Common myeloid progenitor, CD34-positive (primary cell): Measurements from ENCODE around the gene MCFD2.

Experiments
- CTCF ChIA-PET: fragments of 350-600 bp; sonication (Branson Sonifier 250); formaldehyde crosslinking; loops from one replicate; lab custom pipeline; 2021; ENCODE audit warnings: antibody characterized with exemption; lab: Charles Lee
- POLR2A ChIA-PET: fragments of 350-600 bp; sonication (Branson Sonifier 250); formaldehyde crosslinking; loops from one replicate; lab custom pipeline; 2021; ENCODE audit warnings: antibody characterized with exemption; lab: Charles Lee
- DNase-seq, 3 donors: peaks; one replicate each; pipeline versions ENCODE4 v3.0.0 to v3.0.0-alpha.2; 2013
- H3K27ac ChIP-seq, 2 experiments: 1 replicate in 1 of 2; 2 replicates in 1 of 2; pipeline ENCODE4 v1.7.0; 2013; ENCODE audit warnings: inconsistent platforms in 2 of 2, low read length in 2 of 2, mild to moderate bottlenecking in 2 of 2, low read depth in 1 of 2, moderate library complexity in 1 of 2; ENCODE audit not compliant: severe bottlenecking in 2 of 2, insufficient read depth in 1 of 2, poor library complexity in 1 of 2
- H3K27me3 ChIP-seq, 5 experiments: replicated peaks in 2 of 5; 1 replicate in 3 of 5; 2 replicates in 2 of 5; pipeline versions ENCODE4 v1.6.1 to v1.7.0; 2013; ENCODE audit warnings: low read length in 4 of 5, mild to moderate bottlenecking in 2 of 5, moderate library complexity in 2 of 5, inconsistent platforms in 1 of 5; ENCODE audit not compliant: insufficient read depth in 5 of 5, control insufficient read depth in 4 of 5
- H3K36me3 ChIP-seq, 4 experiments: 1 replicate in 2 of 4; 2 replicates in 2 of 4; pipeline versions ENCODE4 v1.6.1 to v1.7.0; 2013; ENCODE audit warnings: low read length in 3 of 4, control low read depth in 1 of 4, mild to moderate bottlenecking in 1 of 4; ENCODE audit not compliant: control insufficient read depth in 4 of 4, insufficient read depth in 4 of 4
- H3K4me1 ChIP-seq, 4 experiments: 1 replicate in 3 of 4; 2 replicates in 1 of 4; pipeline versions ENCODE4 v1.6.1 to v1.7.1; 2013; ENCODE audit warnings: low read length in 3 of 4, mild to moderate bottlenecking in 3 of 4, control low read depth in 1 of 4, inconsistent platforms in 1 of 4, moderate library complexity in 1 of 4; ENCODE audit not compliant: control insufficient read depth in 4 of 4, insufficient read depth in 4 of 4; ENCODE audit errors: control extremely low read depth in 1 of 4
- H3K4me3 ChIP-seq, 7 experiments: 1 replicate in 4 of 7; 2 replicates in 3 of 7; pipeline versions ENCODE4 v1.5.1 to v1.7.0; 2013; ENCODE audit warnings: mild to moderate bottlenecking in 7 of 7, low read length in 6 of 7, moderate library complexity in 6 of 7, inconsistent platforms in 2 of 7, low read depth in 2 of 7, control low read depth in 1 of 7; ENCODE audit not compliant: insufficient read depth in 4 of 7, control insufficient read depth in 1 of 7; ENCODE audit errors: extremely low read depth in 1 of 7
- H3K9me3 ChIP-seq, 5 experiments: 1 replicate in 4 of 5; 2 replicates in 1 of 5; pipeline versions ENCODE4 v1.6.1 to v1.7.1; 2013; ENCODE audit warnings: low read length in 4 of 5, mild to moderate bottlenecking in 2 of 5, inconsistent platforms in 1 of 5, low read depth in 1 of 5, moderate library complexity in 1 of 5; ENCODE audit not compliant: control insufficient read depth in 4 of 5, insufficient read depth in 2 of 5; ENCODE audit errors: control extremely low read depth in 1 of 5
- WGBS: methylation state at CpG from one replicate; pipeline ENCODE4 v1.1.5; 2013; ENCODE audit not compliant: insufficient coverage; 5-methylcytosine and 5-hydroxymethylcytosine counted together

Gene MCFD2

GRCh38 chr2:46859482-46859881, 56.1 kb downstream of the MCFD2 start:
- Histone ChIP-seq H3K27ac (no peak overlapping the region), H3K4me3 (no peak overlapping the region), H3K36me3 (no peaks in the 10 kb centered on the region), H3K9me3 (peaks cover 0 to 5% (median 2%) of the 10 kb centered on the region in 5 experiments), H3K4me1 (peaks cover 0 to 3% (median 0%) of the 10 kb centered on the region in 4 experiments), H3K27me3 (no peaks in the 10 kb centered on the region)
- ChIA-PET CTCF (interaction anchor here (1.3 kb wide), 1 partner anchor 13 kb away, joined by 3 read pairs; no protein-coding TSS in a partner anchor), POLR2A (no interaction called here)
- no peak for DNase-seq
- WGBS: 96% methylated on average over 9 of the region's 9 CpGs

- no peak overlapping the region for H3K27ac ChIP-seq
- H3K4me1 ChIP-seq: peaks cover 0 to 3% (median 0%) of the 10 kb centered on the region in 4 experiments
Measured at GRCh38 chr2:46858702-46859090, 56.9 kb downstream of the MCFD2 start.

GRCh38 chr2:46857871-46858701, 57.5 kb downstream of the MCFD2 start:
- no peaks in the 10 kb centered on the region for H3K9me3 ChIP-seq
- H3K27ac ChIP-seq: no peak overlapping the region
- ChIA-PET POLR2A (no interaction called here), CTCF (interaction anchor here (0.5 to 1.4 kb wide), 4 partner anchors 9 to 795 kb away, joined by 3 to 5 read pairs (median 4); no protein-coding TSS in a partner anchor)
- H3K36me3 ChIP-seq: no peaks in the 10 kb centered on the region
- no peaks in the 10 kb centered on the region for H3K4me1 ChIP-seq
- no peak overlapping the region for H3K4me3 ChIP-seq
- WGBS: 97% methylated on average over 12 of the region's 13 CpGs
- DNase-seq: no peak
- no peaks in the 10 kb centered on the region for H3K27me3 ChIP-seq

More at GRCh38 chr2:46858702-46859090, 56.9 kb downstream of the MCFD2 start:
- WGBS: 100% methylated on average over 1 of the region's 4 CpGs
- Histone ChIP-seq H3K27me3 (no peaks in the 10 kb centered on the region), H3K36me3 (no peaks in the 10 kb centered on the region), H3K9me3 (no peaks in the 10 kb centered on the region), H3K4me3 (no peak overlapping the region)
- POLR2A ChIA-PET: no interaction called here
- CTCF ChIA-PET: interaction anchor here (0.5 to 1.3 kb wide), 2 partner anchors 14 to 795 kb away, joined by 3 to 4 read pairs; no protein-coding TSS in a partner anchor
- no peak for DNase-seq

DNA sequence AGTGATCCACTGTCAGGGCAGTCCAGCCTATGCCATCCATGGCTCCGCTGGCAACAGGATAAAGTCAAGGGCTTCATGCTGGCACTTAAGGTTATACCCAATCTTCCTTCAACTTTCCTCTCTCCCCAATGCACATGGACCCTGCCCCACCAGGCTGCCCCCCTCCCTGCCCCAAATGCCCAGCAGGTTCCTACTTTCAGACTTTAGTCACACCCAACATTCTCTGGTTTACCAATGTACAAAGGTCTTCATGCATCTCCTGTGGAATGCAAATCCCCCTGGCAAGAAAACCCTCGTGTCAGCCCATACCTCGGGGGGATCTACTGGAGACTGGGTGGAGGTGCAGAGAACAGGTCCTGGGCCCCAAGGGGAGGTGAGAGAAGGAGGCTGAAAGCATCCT, 59.3 kb downstream of the MCFD2 start:
- DNase-seq: no peak
- peaks cover 0 to 2% (median 0%) of the 10 kb centered on the region in 4 experiments for H3K4me1 ChIP-seq
- H3K27ac ChIP-seq: no peak overlapping the region
- no peak overlapping the region for H3K4me3 ChIP-seq
- POLR2A ChIA-PET: no interaction called here
- H3K36me3 ChIP-seq: no peaks in the 10 kb centered on the region
- CTCF ChIA-PET: no interaction called here
- WGBS: 95% methylated on average over 3 of the region's 3 CpGs
- no peaks in the 10 kb centered on the region for H3K9me3 ChIP-seq
- H3K27me3 ChIP-seq: no peaks in the 10 kb centered on the region

GRCh38 chr2:46855805-46856204, 59.8 kb downstream of the MCFD2 start:
- no peaks in the 10 kb centered on the region for H3K9me3 ChIP-seq
- ChIA-PET CTCF (interaction anchor here (0.6 kb wide), 1 partner anchor 222 kb away, joined by 3 read pairs; no protein-coding TSS in a partner anchor), POLR2A (no interaction called here)
- no peaks in the 10 kb centered on the region for H3K36me3 ChIP-seq
- WGBS: no CpG with 5 or more reads among the region's 1 CpG
- no peak overlapping the region for H3K4me3 ChIP-seq
- H3K27ac ChIP-seq: no peak overlapping the region
- no peak for DNase-seq
- peaks cover 0 to 2% (median 0%) of the 10 kb centered on the region in 4 experiments for H3K4me1 ChIP-seq
- no peaks in the 10 kb centered on the region for H3K27me3 ChIP-seq

GRCh38 chr2:46854260-46854659, 61.3 kb downstream of the MCFD2 start:
- 51% methylated on average over 3 of the region's 3 CpGs for WGBS
- Histone ChIP-seq H3K36me3 (no peaks in the 10 kb centered on the region), H3K4me3 (no peak overlapping the region), H3K9me3 (no peaks in the 10 kb centered on the region), H3K27ac (no peak overlapping the region), H3K4me1 (peaks cover 0 to 12% (median 5%) of the 10 kb centered on the region in 4 experiments), H3K27me3 (no peaks in the 10 kb centered on the region)
- CTCF ChIA-PET: interaction anchor here (0.7 to 1.9 kb wide), 2 partner anchors 8 to 12 kb away, joined by 4 to 5 read pairs; no protein-coding TSS in a partner anchor
- POLR2A ChIA-PET: no interaction called here
- no peak for DNase-seq

DNA sequence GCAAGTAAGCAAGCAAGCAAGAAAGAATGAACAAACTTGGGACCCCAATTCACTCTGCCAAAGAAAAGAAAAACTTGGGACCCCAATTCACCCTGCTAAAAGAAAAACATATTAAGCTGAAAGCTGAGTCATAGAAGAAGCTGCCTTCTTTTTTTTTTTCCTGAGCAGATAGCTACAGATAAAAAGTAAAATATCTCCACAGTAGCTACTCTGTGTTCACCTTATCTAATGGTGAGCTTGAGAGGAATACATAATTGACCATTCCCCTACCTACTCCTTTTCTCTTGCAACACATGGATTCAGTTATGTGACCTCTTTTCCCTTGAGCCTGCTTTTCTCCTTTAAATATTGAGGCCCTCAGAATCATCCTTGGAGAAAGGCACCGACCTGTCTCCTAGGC, 63.0 kb downstream of the MCFD2 start:
- Histone ChIP-seq H3K27ac (no peak overlapping the region), H3K9me3 (no peaks in the 10 kb centered on the region), H3K36me3 (no peaks in the 10 kb centered on the region), H3K27me3 (no peaks in the 10 kb centered on the region), H3K4me3 (no peak overlapping the region), H3K4me1 (peaks cover 3 to 27% (median 14%) of the 10 kb centered on the region in 4 experiments)
- CTCF ChIA-PET: interaction anchor here (0.5 to 1.3 kb wide), 2 partner anchors 13 to 67 kb away, joined by 3 read pairs; no protein-coding TSS in a partner anchor
- WGBS: 83% methylated on average over 1 of the region's 1 CpG
- POLR2A ChIA-PET: no interaction called here
- no peak for DNase-seq
